ENCODE measurements around the gene KY. TPM values are rescaled to one million over a fixed set of nuclear protein-coding genes. Genes with fewer than 3 reads are reported as not detected.

KY gene, protein sequence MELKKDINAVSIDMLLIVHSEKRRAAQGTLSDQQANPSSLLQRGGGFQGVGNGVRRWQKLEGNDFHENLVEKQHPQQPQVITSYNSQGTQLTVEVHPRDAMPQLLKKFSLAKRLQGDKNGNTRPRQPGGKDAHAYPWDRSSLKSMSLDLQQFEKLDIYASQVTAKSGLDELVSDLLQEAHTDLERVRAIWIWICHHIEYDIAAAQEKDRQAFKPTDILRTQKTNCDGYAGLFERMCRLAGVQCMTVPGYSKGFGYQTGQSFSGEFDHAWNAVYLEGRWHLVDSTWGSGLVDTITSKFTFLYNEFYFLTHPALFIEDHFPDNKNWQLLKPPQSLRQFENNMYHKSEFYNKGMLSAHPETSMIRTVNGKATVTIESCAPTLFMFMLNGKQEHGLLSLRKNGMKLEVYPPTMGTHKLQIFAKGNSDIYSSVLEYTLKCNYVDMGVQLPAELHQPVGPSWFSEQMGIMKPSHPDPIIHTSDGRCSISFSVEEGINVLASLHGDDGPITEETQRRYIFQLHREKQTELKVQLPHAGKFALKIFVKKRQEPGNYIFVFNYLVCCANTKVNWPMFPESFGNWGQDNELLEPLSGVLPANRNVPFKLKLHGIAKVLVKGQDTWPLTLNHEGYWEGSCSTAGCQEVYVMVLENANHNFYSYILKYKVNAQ
- total RNA-seq: not detected in 2 replicates

DNA sequence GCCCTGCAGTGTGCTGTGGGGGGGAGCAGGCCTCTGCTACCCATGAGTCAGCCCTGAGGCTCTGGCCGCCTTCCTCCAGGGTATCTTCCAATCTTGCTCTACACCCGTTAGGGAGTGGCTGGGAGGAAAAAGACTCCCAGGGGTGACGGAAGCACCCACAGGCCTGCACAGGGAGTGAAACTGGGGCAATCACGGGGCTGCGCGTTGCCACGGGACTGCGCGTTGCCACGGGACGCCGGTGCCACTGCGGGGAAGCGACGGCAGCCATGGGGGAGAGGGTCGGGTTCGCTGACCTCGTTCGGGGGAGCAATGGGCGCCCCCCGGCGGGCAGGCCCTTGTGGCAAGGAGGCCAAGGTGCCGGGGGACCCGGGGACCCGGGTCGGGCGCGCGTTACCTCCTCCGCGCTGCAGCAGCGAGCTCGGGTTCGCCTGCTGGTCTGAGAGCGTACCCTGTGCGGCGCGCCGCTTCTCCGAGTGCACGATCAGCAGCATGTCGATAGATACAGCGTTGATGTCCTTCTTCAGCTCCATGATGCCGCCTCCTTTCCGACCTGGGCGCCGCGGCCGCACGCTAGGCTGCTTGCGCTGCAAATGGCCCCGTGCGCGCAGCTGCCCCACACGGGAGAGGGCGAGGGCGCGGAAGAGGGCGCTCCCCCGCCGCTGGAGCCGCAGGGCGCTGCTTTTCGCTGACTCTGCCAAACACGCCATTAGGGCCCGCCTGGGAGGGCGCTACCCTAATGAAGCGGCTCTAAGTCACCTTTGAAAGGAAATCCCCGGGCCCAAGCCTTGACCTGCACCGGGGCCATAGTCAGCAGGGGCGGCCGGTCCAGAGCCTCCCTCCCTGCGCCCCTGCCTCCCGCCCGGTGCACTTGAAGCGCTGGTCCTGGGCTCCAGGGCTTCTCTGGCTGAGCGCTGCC, at the start of gene KY:
TSS of gene KY (minus strand) at position 592 of the 916 bp plus-strand sequence. CDS start at position 530, 62 bp downstream.

Other genes starting within 250 kb of the KY start
- 50.1 and 53.2 TPM in 2 replicates for gene ANAPC13, start 165.0 kb downstream of the KY start, total RNA-seq
- gene CEP63, start 165.0 kb downstream of the KY start, total RNA-seq: 10.3 and 13.7 TPM in 2 replicates
- gene EPHB1, start 144.2 kb upstream of the KY start, total RNA-seq: 0.08 TPM in 2 replicates

All from hair follicular keratinocyte (primary cell).